Lung (tissue), 12 donors: Measurements from ENCODE around the gene NBL1. TPM values are rescaled to one million over a fixed set of nuclear protein-coding genes. Genes with fewer than 3 reads are reported as not detected.

Experiments
- ATAC-seq: fragments of 200-7000 bp; cut with Tn5 transposase; one replicate; pipeline ENCODE4 v1.9.1; 2020; ENCODE audit warnings: moderate number of reproducible peaks; ENCODE audit not compliant: insufficient read depth, low FRiP score
- DNase-seq, 3 donors: peaks; one replicate each; pipeline ENCODE4 v3.0.0-alpha.2; 2013 to 2017
- H3K27ac ChIP-seq, 2 donors: one replicate each; pipeline ENCODE4 v1.5.1; 2013; ENCODE audit warnings: mild to moderate bottlenecking in 2 of 2, moderate library complexity in 2 of 2, control low read depth in 1 of 2, inconsistent platforms in 1 of 2, low read depth in 1 of 2, low read length in 1 of 2
- H3K27me3 ChIP-seq, 3 donors: one replicate each; pipeline ENCODE4 v1.5.1; 2013; ENCODE audit warnings: low read length in 2 of 3; ENCODE audit not compliant: control insufficient read depth in 3 of 3, insufficient read depth in 3 of 3
- H3K36me3 ChIP-seq, 4 donors: one replicate each; pipeline ENCODE4 v1.5.1; 2013; ENCODE audit warnings: low read length in 4 of 4, mild to moderate bottlenecking in 1 of 4, moderate library complexity in 1 of 4; ENCODE audit not compliant: control insufficient read depth in 4 of 4, insufficient read depth in 4 of 4
- H3K4me1 ChIP-seq, 5 donors: one replicate each; pipeline ENCODE4 v1.5.1; 2013; ENCODE audit warnings: low read length in 5 of 5, mild to moderate bottlenecking in 2 of 5, moderate library complexity in 1 of 5; ENCODE audit not compliant: control insufficient read depth in 5 of 5, insufficient read depth in 5 of 5
- H3K4me3 ChIP-seq: one replicate; pipeline ENCODE4 v1.5.1; 2013; ENCODE audit warnings: mild to moderate bottlenecking, control low read depth, moderate library complexity
- H3K9ac ChIP-seq, 2 donors: one replicate each; pipeline ENCODE4 v1.5.1; 2013; ENCODE audit warnings: low read length in 2 of 2, control low read depth in 1 of 2; ENCODE audit not compliant: insufficient read depth in 1 of 2
- H3K9me3 ChIP-seq, 4 donors: one replicate each; pipeline ENCODE4 v1.5.1; 2013; ENCODE audit warnings: low read length in 3 of 4, mild to moderate bottlenecking in 1 of 4, moderate library complexity in 1 of 4; ENCODE audit not compliant: control insufficient read depth in 4 of 4, insufficient read depth in 3 of 4
- CTCF ChIP-seq: IDR thresholded peaks from 2 replicates; pipeline ENCODE4 v1.5.1; 2012; ENCODE audit warnings: mild to moderate bottlenecking; ENCODE audit errors: control extremely low read depth, extremely low read depth
- WGBS, 2 donors: extraction: QIAGEN DNeasy Blood & Tissue Kit; methylation state at CpG; one replicate each; pipeline ENCODE4 v1.1.7; 2013; 5-methylcytosine and 5-hydroxymethylcytosine counted together
- polyA plus RNA-seq, 2 donors: library from polyadenylated mRNA; stranded (reverse); fragments of 200-250 nt; gene quantifications; one replicate each; pipeline ENCODE4 v1.2.1, GENCODE V29; 2013
- total RNA-seq, 2 donors: library from RNA; depleted of rRNA in 1 of 2; stranded (reverse); fragments of >200 nt in 1 of 2; gene quantifications; one replicate each; pipeline ENCODE4 v1.2.1, GENCODE V29; 2014 to 2021
- donor health status: control.
- donor health status: control.
- donor health status: Bipolar disorder and iron deficiency.
- donor health status: healthy.
- donor health status: DM: yes; HTN: yes; CAD: no.

NBL1 gene
- total and polyA plus RNA-seq, 4 donors = 48.0 to 133 (median 104) TPM

DNA sequence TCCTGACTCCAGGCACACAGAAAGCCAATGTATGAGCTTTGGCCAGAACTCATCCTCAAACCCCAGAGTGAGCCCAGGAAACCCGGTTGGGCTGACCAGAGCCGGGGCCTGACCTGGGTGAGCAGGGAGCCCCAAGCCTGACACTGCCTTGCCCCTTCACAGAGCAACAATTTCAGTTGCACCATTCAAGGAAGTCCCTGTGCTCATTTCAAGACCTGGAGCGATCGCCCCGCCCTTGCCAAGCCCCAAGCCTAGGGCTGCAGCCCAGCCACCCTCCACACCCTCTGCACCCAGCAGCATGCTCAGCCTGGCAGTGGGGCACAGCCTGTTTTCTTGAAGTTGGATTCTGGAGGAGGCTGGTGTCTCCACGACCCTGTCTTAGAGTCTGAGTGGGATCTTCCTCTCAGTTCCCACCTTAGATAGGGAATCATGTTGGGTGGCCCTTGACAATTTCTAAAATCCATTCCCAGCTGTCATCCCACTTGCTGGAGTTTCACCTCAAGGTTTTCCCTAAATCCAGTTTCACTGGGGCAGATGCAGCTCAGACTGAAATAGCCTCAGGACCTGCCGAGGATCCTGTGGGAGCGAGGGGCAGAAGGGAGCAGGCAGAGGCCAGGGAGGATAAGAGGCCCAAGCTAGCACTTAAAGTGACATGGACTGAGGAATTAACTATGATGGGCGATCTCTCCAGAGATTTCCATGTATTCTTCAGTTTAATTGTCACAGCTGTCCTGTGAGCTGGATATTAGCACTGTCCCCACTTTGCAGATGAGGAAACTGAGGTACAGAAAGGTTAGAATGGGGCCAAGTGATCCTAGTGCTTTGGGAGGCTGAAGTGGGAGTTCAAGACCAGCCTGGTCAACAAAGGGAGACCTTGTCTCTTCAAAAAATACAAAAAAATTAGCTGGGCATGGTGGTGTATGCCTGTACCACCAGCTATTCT lies 2.5 kb downstream of the NBL1 start:
- H3K36me3 ChIP-seq = peaks cover 0 to 7% (median 0%) of the 10 kb centered on the region in 4 donors
- no peaks in the 10 kb centered on the region for H3K9me3 ChIP-seq
- no peak overlapping the region for H3K4me3 ChIP-seq
- TF ChIP-seq CTCF = no peak
- peaks cover 0 to 43% (median 12%) of the 10 kb centered on the region in 5 donors for H3K4me1 ChIP-seq
- H3K27me3 ChIP-seq = peaks cover 0 to 4% (median 0%) of the 10 kb centered on the region in 3 donors
- 70 to 77% methylated on average over 9 of the region's 9 CpGs for WGBS, 2 donors
- H3K9ac ChIP-seq = peak overlapping the region in 1 of 2 donors; percentile 26
- DNase-seq = no peak
- no peak for ATAC-seq
- H3K27ac ChIP-seq = peak overlapping the region; percentile 50 to 91

- H3K27me3 ChIP-seq = peaks cover 0 to 1% (median 0%) of the 10 kb centered on the region in 3 donors
- no peak overlapping the region for H3K27ac ChIP-seq
- H3K9me3 ChIP-seq = no peaks in the 10 kb centered on the region
- peaks cover 0 to 43% (median 12%) of the 10 kb centered on the region in 5 donors for H3K4me1 ChIP-seq
- TF ChIP-seq CTCF = no peak
- DNase-seq (peak in 1 of 3 donors; percentile 26), ATAC-seq (no peak)
- H3K36me3 ChIP-seq = peaks cover 0 to 7% (median 0%) of the 10 kb centered on the region in 4 donors
- 30 to 56% methylated on average over 16 of the region's 16 CpGs for WGBS, 2 donors
- H3K9ac ChIP-seq = no peak overlapping the region
- no peak overlapping the region for H3K4me3 ChIP-seq
These were observed 3.5 kb downstream of the NBL1 start for GRCh38 chr1:19647643-19648042.

- Histone ChIP-seq H3K9me3 (no peaks in the 10 kb centered on the region), H3K4me1 (peaks cover 0 to 40% (median 12%) of the 10 kb centered on the region in 5 donors), H3K27ac (peak overlapping the region; percentile 22 to 50), H3K27me3 (no peaks in the 10 kb centered on the region), H3K36me3 (peaks cover 0 to 7% (median 0%) of the 10 kb centered on the region in 4 donors), H3K9ac (no peak overlapping the region), H3K4me3 (no peak overlapping the region)
- WGBS, 2 donors = 59 to 74% methylated on average over 14 of the region's 14 CpGs
- DNase-seq (no peak), ATAC-seq (no peak)
- TF ChIP-seq CTCF = no peak
These were observed 4.1 kb downstream of the NBL1 start for GRCh38 chr1:19648239-19648638.
